Body of pancreas (tissue), 4 donors: Measurements from ENCODE around the gene TP53BP2.

Experiments
- CTCF ChIP-seq, 7 experiments: fragments of 450-650 bp in 4 of 7; fragments of 200-600 bp in 3 of 7; sonication (generic) in 3 of 7; IDR thresholded peaks; one replicate each; pipeline ENCODE4 v1.5.1; 2016 to 2019; ENCODE audit warnings: antibody characterized with exemption in 7 of 7
- POLR2A ChIP-seq, 3 donors: fragments of 450-650 bp; IDR thresholded peaks; one replicate each; pipeline ENCODE4 v1.6.1; 2016; ENCODE audit warnings: antibody characterized with exemption in 3 of 3, mild to moderate bottlenecking in 2 of 3

- TF ChIP-seq POLR2A (IDR thresholded peaks at IDR 0.05), result no peak
- no peak for TF ChIP-seq CTCF (IDR thresholded peaks at IDR 0.05)
Measured at GRCh38 chr1:223765036-223765718, 80.6 kb downstream of the TP53BP2 start.
